T1000 (cell line): ENCODE data around the gene TBCA.

Source experiments
- DNase-seq: peaks from one replicate; lab custom pipeline; 2025; ENCODE audit warnings: mixed read lengths; lab: John Stamatoyannopoulos, UW

TBCA gene, protein sequence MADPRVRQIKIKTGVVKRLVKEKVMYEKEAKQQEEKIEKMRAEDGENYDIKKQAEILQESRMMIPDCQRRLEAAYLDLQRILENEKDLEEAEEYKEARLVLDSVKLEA

GRCh38 chr5:77775790-77776553, at the start of gene TBCA:
TBCA (minus strand) TSS chr5:77776339; CDS start chr5:77776257, 82 bp downstream.
- peak; percentile 90 for DNase-seq

- DNase-seq: no peak
Observed at GRCh38 chr5:77824981-77825380, 48.8 kb upstream of the TBCA start.

GRCh38 chr5:77816686-77817085, 40.5 kb upstream of the TBCA start:
- DNase-seq: no peak

DNA sequence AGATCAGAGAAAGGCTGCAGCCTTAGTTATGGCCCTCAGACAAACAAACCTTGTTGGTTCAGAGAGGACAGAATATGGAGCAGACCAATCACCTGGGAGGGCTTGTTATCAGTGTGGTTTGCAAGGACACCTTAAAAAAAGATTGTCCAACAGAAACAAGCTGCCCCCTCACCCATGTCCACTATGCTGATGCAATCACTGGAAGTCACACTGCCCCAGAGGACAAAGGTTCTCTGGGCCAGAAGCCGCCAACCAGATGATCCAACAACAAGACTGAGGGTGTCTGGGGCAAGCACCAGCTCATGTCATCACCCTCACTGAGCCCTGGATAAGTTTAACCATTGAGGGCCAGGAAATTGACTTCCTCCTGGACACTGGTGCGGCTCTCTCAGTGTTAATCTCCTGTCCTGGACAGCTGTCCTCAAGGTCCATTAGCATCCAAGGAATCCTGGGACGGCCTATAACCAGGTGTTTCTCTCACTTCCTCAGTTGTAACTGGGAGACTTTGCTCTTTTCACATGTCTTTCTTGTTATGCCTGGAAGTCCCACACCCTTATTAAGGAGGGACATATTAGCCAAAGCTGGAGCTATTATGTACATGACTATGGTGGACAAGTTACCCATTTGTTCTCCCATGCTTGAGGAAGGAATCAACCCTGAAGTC, 36.9 kb upstream of the TBCA start:
- no peak for DNase-seq

- no peak for DNase-seq
Observed at GRCh38 chr5:77806213-77806843, 30.2 kb upstream of the TBCA start.

DNA sequence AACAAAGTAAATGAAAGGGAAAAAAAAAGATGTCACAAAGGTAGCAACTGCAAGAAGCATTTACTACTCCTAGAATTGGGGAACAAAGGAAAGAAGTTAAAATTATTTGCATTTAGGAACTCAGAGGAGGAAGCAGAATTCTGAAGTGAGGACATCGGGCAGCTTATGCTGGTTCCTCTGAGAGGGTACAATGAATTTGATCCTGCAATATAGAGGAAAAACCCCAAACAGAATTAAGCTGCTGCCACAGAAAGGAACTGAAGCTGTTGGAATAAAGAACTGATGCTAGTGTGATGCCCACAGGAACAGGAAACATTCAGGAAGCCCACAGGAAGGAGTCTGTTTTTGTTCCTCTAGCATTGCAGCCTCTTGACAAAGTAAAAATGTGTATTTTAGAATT, 22.3 kb upstream of the TBCA start:
- DNase-seq: no peak

DNA sequence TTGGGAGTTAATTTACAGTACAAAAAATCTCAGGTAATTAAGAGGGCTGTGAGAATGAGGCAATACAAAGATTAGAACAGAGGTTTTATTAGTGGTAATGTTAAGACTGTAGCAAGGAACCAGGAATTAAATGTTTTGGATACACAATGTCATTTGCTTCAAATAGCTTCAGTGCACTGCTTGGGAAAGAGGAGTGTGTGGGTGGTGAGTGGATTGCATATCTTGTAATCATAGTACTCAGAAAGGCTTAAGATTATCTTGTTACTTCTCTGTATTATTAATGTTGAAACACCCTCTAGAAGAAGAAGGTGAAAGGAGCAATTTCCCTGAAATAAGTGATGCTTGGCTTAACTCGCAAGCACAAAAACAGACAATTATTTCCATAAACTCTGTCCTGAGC, 21.0 kb upstream of the TBCA start:
- DNase-seq: no peak

DNA sequence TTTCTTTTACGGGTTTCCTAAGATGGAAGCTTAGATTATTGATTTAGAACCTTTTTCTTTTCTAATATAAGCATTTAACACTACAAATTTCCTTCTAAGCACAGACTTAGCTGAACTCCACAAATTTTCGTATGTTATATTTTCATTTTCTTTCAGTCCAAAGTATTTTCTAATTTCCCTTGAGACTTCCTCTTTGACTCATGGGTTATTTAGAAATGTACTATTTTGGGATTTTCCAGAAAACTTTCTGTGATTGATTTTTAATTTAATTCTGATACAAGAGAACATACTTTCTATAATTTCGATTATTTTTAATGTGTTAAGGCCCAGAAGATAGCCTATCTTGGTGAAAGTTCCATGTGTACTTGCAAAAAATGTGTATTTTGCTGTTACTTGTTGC, 19.7 kb upstream of the TBCA start:
- DNase-seq: no peak

GRCh38 chr5:77795268-77795667, 19.1 kb upstream of the TBCA start:
- no peak for DNase-seq

GRCh38 chr5:77791926-77792325, 15.8 kb upstream of the TBCA start:
- no peak for DNase-seq

DNA sequence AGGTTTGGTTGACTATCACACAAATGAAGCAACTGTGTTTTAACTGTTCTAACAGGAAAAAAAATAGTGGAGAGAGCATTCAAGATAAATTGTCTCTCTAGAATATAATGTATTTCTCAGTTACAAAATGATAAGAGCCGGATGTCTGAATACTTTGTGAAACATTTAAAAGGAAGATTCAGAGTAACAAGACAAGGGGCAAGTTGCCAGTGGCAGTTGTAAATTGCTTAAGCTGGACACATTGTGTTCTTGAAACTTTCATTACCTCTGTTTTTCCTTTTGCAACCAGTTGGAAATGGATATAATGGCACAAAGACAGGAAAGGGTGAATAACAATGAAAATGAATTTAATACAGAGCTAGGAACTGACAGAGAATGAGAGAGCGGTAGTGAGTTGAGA, 15.2 kb upstream of the TBCA start:
- DNase-seq: no peak

DNA sequence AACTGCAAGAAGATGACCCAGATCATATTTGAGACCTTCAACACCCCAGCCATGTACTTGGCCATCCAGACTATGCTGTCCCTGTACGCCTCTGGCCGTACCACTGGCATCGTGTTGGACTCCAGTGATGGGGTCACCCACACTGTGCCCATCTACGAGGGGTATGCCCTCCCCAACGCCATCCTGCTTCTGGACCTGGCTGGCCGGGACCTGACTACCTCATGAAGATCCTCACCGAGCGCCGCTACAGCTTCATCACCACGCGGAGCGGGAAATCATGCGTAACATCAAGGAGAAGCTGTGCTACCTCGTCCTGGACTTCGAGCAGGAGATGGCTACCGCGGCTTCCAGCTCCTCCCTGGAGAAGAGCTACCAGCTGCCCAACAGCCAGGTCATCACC, 9.1 kb upstream of the TBCA start:
- DNase-seq: no peak

- no peak for DNase-seq
Observed at GRCh38 chr5:77784735-77785134, 8.6 kb upstream of the TBCA start.

DNA sequence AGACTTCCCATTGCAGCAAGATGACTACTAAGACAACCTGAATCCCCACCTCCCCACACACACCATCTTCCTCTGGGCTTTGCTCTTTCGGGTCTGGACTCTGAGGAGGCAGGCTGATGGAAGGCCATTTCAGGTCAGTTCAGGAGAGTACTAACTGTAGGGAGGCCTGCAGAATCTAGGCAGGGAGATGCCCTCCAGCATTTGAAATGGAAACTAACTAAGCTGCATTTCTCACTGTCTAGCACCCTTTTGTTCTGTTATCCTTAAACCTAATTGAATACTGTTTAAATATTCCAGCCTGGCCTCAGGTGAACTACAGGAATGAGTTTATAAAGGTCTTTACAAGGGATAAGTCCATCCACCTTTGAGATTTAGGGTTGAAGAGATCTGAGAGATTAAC, 4.9 kb upstream of the TBCA start:
- DNase-seq: no peak

- no peak for DNase-seq
Observed at GRCh38 chr5:77778881-77779438, 2.8 kb upstream of the TBCA start.

DNA sequence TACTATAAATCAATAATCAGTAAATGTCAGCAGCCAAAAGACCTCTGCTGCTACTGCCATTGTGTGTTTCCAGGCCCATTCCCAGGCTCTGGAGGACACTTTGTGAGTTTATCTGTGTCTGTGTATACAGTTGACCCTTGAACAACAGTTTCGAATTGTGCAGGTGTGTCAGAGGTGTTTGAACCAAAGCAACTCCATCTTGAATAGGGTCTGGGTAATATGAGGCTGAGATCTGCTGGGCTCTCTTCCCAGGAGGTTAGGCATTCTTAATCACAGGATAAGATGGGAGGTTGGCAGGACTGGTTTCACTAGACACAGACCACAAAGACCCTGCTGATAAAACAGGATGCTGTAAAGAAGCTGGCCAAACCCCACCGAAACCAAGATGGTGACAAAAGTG, 2.3 kb upstream of the TBCA start:
- DNase-seq: no peak

DNA sequence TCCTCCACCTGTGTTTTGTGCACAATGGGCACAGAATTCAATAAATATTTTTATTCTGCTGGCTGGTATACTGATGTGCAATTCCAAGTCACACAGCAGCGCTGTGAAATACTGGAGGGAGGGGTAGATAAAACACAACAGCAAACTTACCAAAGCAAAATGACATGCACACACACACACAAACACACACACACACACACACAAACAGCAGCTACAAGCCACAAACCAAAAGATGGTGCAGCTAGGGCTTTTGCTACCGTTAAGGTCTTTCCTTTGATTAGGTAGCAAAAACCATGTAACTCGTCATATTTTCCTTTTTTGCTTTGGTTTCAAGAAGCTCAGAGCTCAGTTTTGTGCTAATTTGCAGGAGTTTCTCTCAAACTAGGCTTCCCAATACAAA, 1.8 kb upstream of the TBCA start:
- no peak for DNase-seq

DNA sequence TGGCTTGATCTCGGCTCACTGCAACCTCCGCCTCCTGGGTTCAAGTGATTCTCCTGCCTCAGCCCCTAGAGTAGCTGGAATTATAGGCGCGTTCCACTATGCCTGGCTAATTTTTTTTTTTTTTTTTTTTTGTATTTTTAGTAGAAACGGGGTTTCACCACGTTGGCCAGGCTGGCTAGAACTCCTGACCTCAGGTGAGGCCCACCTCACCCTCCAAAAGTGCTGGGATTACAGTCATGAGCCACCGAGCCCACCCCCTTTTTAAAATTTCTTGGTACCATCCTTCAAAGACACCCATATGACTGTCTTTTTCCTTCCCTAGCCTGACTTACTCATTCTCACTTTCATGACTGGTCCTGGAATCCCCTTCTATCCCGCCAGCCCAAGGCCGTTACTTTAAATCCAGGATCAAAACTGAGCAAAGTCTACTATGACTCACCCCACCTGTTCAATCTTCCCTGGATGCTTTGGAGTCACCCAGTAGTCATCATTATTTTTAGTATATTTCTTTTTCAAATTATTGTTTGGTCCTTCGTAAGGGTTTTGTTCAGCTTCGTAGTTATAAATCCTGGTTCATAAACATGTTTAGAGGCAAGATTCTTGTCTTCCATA, 1.2 kb upstream of the TBCA start:
- DNase-seq: no peak

DNA sequence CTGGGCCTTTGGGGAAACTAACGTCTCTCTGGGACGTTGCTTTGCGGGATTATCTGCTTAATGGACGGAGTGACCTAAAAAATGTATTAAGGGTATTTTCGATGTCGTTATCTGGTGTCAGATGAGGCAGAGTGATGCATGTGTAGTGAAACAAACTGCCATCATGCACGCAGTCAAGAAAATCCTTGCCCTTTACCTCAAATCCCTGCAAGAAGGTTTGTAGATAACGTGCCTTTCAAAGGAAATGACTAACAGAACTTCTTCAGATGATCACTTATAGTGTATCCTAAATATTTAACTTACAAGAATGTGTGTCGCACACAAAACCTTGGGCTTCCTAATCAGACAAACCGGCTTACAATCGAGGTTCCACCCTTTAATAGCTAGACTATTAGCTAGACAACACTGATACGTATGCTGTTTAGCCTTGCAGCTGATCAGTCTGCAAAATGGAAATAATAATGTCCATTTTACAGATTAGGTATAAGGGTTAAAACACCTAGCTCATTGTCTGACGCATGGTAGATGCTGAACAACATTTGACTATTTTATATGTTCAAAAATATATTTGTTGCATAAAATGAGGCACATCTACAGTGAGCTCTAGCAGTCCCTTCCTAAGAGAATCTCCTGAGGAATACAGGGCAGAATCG, 541 bp upstream of the TBCA start:
- no peak for DNase-seq

- no peak for DNase-seq
Observed at GRCh38 chr5:77774981-77775789, 954 bp downstream of the TBCA start.

DNA sequence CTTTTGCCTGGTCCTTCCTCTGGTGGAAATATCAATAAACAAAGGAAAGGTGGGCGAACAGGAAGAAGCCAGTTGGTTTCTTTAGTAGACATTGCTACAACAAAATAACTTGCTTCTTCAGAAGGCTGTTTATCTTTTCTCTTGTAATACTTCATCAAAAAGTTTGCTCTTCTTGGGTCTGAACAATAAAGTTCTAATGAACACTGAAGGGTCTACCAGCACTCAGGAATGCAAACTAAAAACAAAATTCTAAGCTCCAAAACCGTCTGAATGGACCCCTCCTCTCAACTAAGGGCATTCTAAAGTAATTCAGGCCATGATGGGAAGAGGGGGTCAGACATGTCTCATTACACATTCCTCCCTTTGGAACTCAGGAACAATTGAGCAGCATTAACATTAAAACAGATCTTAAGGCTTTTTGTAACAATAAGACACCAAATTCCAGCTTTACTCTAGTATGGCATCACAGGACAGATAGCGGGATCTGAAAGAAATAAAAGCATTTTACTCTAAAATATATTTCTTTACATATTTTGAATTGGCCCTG, 2.3 kb downstream of the TBCA start:
- no peak for DNase-seq
